SK-N-MC (cell line): ENCODE measurements around the gene TBC1D21.

Source experiments
- DNase-seq: peaks from one replicate; pipeline ENCODE4 v3.0.0-alpha.2; 2011; ENCODE audit warnings: low read depth, low spot score
- H3K27ac ChIP-seq: fragments of 200-600 bp; sonication (generic); 2 replicates; pipeline ENCODE4 v1.5.1; 2016; ENCODE audit warnings: mixed run types
- H3K36me3 ChIP-seq: fragments of 200-600 bp; sonication (generic); 2 replicates; pipeline ENCODE4 v1.6.1; 2017; ENCODE audit warnings: antibody characterized with exemption, low read length, mixed read lengths; ENCODE audit not compliant: insufficient read depth
- H3K4me3 ChIP-seq: fragments of 200-600 bp; sonication (generic); 2 replicates; pipeline ENCODE4 v1.5.1; 2016
- H3K9ac ChIP-seq: fragments of 200-600 bp; sonication (generic); 2 replicates; pipeline ENCODE4 v1.8.0; 2017; ENCODE audit warnings: mixed run types, mixed read lengths; ENCODE audit not compliant: insufficient read length
- H3K9me3 ChIP-seq: fragments of 200-600 bp; sonication (generic); 2 replicates; pipeline ENCODE4 v1.6.1; 2017; ENCODE audit warnings: low read depth, mild to moderate bottlenecking, antibody characterized with exemption, low read length, moderate library complexity, mixed read lengths
- EZH2 ChIP-seq: fragments of 200-600 bp; sonication (generic); IDR thresholded peaks from one replicate; pipeline ENCODE4 v1.6.1; 2017; ENCODE audit warnings: antibody characterized with exemption
- FOXP2 ChIP-seq: optimal IDR thresholded peaks from 2 replicates; pipeline ENCODE3; 2011; ENCODE audit warnings: mild to moderate bottlenecking, moderate library complexity; ENCODE audit not compliant: insufficient read depth; ENCODE audit errors: extremely low read length, control extremely low read depth
- POLR2AphosphoS5 ChIP-seq: IDR thresholded peaks from 2 replicates; pipeline ENCODE4 v1.6.1; 2012; ENCODE audit warnings: mild to moderate bottlenecking, low read depth, low read length, borderline replicate concordance

TBC1D21 gene

DNA sequence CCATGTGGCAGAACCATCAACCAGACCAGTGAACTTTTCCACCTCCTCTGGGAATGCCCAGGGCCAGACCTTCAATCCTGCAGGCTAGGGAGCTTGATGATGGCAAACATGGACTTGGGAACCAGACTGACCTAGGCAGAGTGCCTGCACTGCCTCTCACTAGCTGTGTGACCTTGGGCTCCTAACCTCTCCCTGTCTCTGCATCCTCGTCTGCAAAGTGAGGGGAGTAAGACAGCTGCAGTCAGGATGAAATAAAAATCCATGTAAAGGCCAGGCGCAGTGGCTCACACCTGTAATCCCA is 35.4 kb downstream of the TBC1D21 start:
- H3K4me3 ChIP-seq: no peak overlapping the region
- H3K27ac ChIP-seq: no peak overlapping the region
- no peak overlapping the region for H3K9ac ChIP-seq
- no peak for DNase-seq
- TF ChIP-seq POLR2AphosphoS5: no peak
- TF ChIP-seq EZH2: no peak
- TF ChIP-seq FOXP2: no peak
- H3K9me3 ChIP-seq: no peaks in the 10 kb centered on the region
- no peaks in the 10 kb centered on the region for H3K36me3 ChIP-seq

GRCh38 chr15:73909651-73910050 is 36.3 kb downstream of the TBC1D21 start:
- Histone ChIP-seq H3K9ac (no peak overlapping the region), H3K4me3 (no peak overlapping the region), H3K9me3 (no peaks in the 10 kb centered on the region), H3K36me3 (no peaks in the 10 kb centered on the region), H3K27ac (no peak overlapping the region)
- TF ChIP-seq FOXP2: no peak
- no peak for TF ChIP-seq POLR2AphosphoS5
- TF ChIP-seq EZH2: no peak
- DNase-seq: no peak

DNA sequence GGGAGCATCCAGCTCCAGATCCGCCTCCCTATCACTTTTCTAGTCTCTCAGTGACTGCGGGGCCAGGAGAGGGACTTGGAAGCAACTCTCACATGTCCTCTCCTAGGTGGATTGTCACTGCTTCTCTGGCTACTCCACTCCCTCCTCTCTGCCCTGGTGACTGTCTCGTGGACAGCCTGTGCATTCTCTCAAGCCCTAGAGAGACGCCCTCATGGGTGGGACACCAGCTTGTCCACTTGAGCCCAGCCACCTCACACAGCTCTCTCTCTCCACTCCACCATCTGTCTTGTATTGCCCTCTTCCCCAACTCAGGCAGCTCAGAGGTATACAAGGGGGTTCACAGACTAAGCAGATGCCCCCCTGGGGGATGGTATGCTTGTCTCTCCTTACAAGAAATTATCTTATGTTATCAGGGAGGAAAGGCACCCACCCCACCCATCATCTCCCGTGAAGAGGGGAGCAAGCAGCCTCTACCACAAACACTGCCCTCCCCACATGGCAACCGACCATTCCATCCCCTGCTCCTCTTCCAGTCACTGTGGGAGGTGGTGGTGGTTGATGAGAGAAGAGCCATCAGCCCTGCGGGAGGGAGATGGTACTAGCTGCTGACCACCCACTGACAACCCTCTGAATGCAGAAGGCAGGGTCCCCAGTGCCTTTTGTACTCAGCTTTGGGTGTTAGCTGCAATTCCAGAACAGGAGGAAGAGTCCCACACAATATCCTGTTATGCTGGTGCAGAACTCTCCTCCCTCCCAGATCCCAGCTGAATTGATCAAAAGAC is 37.3 kb downstream of the TBC1D21 start:
- Histone ChIP-seq H3K27ac (no peak overlapping the region), H3K4me3 (no peak overlapping the region), H3K9ac (no peak overlapping the region), H3K36me3 (no peaks in the 10 kb centered on the region), H3K9me3 (no peaks in the 10 kb centered on the region)
- TF ChIP-seq EZH2 (no peak), FOXP2 (no peak), POLR2AphosphoS5 (no peak)
- no peak for DNase-seq

GRCh38 chr15:73912030-73912596 is 38.7 kb downstream of the TBC1D21 start:
- Histone ChIP-seq H3K36me3 (no peaks in the 10 kb centered on the region), H3K4me3 (no peak overlapping the region)
- no peak for TF ChIP-seq FOXP2
- TF ChIP-seq POLR2AphosphoS5: no peak
- no peak for TF ChIP-seq EZH2

GRCh38 chr15:73914145-73914544 is 40.8 kb downstream of the TBC1D21 start:
- DNase-seq: no peak
- H3K9ac ChIP-seq: no peak overlapping the region
- TF ChIP-seq EZH2 (no peak), POLR2AphosphoS5 (no peak), FOXP2 (no peak)
- no peak overlapping the region for H3K27ac ChIP-seq
- no peaks in the 10 kb centered on the region for H3K9me3 ChIP-seq
- no peaks in the 10 kb centered on the region for H3K36me3 ChIP-seq
- no peak overlapping the region for H3K4me3 ChIP-seq

More at GRCh38 chr15:73912030-73912596, 38.7 kb downstream of the TBC1D21 start:
- Histone ChIP-seq H3K9me3 (no peaks in the 10 kb centered on the region), H3K27ac (no peak overlapping the region), H3K9ac (no peak overlapping the region)
- DNase-seq: no peak

GRCh38 chr15:73915082-73915481 is 41.7 kb downstream of the TBC1D21 start:
- Histone ChIP-seq H3K9ac (peak overlapping the region; percentile 5), H3K27ac (no peak overlapping the region; the same call in 1 of the 2 replicates), H3K9me3 (no peaks in the 10 kb centered on the region), H3K4me3 (no peak overlapping the region), H3K36me3 (no peaks in the 10 kb centered on the region)
- DNase-seq: no peak
- TF ChIP-seq EZH2 (no peak), FOXP2 (no peak)

- TF ChIP-seq POLR2AphosphoS5: no peak
- no peak for TF ChIP-seq EZH2
- no peak for TF ChIP-seq FOXP2
- Histone ChIP-seq H3K9me3 (no peaks in the 10 kb centered on the region), H3K27ac (no peak overlapping the region), H3K4me3 (no peak overlapping the region), H3K9ac (no peak overlapping the region), H3K36me3 (no peaks in the 10 kb centered on the region)
- no peak for DNase-seq
Observed at GRCh38 chr15:73918784-73919183, 45.4 kb downstream of the TBC1D21 start.

DNA sequence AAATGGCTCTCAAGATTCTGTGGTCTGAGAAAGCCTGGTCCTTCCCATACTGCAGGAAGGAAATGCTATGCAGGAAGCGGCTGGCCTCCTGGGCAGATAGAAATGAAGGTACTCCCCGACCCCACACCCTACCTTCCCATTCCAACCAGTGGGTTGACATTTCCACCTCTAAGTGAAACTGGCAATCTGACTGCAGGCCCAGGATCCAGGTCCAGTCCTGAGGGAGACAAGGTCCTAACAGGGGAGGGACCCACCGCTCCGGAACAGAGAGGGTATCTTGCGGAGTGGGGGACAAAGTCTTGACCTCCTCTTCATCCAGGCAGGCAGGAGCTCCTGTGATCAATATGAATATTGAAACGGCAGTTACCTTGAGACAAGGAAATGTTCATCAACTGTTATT is 46.3 kb downstream of the TBC1D21 start:
- no peak overlapping the region for H3K27ac ChIP-seq
- no peak for DNase-seq
- no peak overlapping the region for H3K4me3 ChIP-seq
- no peak overlapping the region for H3K9ac ChIP-seq
- no peaks in the 10 kb centered on the region for H3K36me3 ChIP-seq
- no peaks in the 10 kb centered on the region for H3K9me3 ChIP-seq
- TF ChIP-seq EZH2 (no peak), FOXP2 (no peak), POLR2AphosphoS5 (no peak)
